Left ventricle myocardium superior (tissue), 1 donor: ENCODE results near the gene SLC35A3. TPM values are rescaled to one million over a fixed set of nuclear protein-coding genes. Genes with fewer than 3 reads are reported as not detected.
"Not testable (repeated sequence)": the region's sequence is repeated elsewhere in the genome, so short reads cannot be mapped to it uniquely, and the experiment has no call there.

Experiments used
- ATAC-seq: fragments of 200-7000 bp; cut with Tn5 transposase; one replicate; pipeline ENCODE4 v1.9.1; 2020; ENCODE audit warnings: mild to moderate bottlenecking, moderate library complexity
- DNase-seq: peaks from one replicate; pipeline ENCODE4 v3.0.0-alpha.2; 2020
- intact Hi-C: fragments of 100-400 bp; cut with micrococcal nuclease; formaldehyde crosslinking; loops from one replicate; pipeline ENCODE4 v1.11.0; 2022
- long read RNA-seq: library from polyadenylated mRNA; unstranded; transcript quantifications from one replicate; pipeline ENCODE4 v2.0.0, GENCODE V29; 2021
- total RNA-seq: library from RNA; stranded (reverse); fragmentation: NEBNext Ultra II Directional; extraction: Animal tissue kit (Norgen Biotek cat#: 25700); gene quantifications from one replicate; pipeline ENCODE4 v1.2.1, GENCODE V29; 2021
- donor health status: DM: no; HTN: yes; CAD: no; lungs with severe emphysema.

SLC35A3 gene
- 7.5 TPM for total RNA-seq
- long read RNA-seq, full-length matches to known transcripts = 15 of 18 reads
- long read RNA-seq, partial matches to known transcripts = 0 of 18 reads
- long read RNA-seq, other reads (novel, unspliced or antisense) = 3 of 18 reads

DNA sequence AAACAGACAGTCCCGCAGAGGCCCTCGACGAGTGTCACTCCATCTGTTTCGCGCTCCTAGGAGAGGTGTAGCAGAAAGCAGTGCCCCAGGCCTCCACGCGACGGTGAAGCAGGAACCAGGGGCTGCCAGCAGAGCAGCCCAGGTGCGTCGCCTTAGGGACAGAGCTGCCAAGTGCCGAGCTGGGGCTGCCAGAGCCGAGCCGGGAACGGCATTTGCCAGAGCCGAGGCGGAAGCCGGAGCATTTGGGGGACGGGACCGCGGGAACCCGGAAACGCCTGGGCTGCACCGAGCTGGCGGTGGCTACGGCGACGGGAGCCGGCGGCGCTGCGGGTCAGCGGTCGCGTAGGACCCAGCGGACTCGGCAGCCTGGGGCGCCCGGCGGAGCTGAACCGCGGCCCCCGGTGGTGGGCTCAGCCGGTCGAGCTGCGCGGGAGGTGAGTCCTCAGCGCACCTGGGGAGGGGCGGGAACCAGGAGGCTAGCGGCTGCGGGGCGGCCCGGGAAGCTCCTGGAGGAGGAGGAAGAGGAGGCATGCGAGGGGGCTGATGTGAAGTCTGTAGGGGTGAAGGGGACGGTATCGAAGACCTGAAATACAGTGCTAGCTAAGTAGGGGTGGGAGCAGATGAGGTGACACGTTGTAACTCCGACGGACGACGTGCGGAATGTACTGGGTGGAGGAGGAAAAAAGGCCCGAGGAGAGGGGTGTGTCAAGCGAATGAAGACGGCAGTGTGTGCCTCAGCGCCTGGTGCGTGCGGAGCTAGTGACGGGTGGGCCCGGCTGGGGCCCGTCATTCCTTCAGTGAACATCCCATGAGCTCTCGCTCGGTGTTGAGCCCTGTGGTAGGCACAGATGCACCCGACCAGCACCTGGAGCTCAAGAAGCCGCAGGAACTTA, at the start of gene SLC35A3:
Gene SLC35A3 (plus strand): TSS at position 268 of the 893 bp plus-strand sequence. CDS start 23,559 bp downstream, outside the sequence.
- intact Hi-C loops = no loop called here
- ATAC-seq = peak; percentile 99

DNA sequence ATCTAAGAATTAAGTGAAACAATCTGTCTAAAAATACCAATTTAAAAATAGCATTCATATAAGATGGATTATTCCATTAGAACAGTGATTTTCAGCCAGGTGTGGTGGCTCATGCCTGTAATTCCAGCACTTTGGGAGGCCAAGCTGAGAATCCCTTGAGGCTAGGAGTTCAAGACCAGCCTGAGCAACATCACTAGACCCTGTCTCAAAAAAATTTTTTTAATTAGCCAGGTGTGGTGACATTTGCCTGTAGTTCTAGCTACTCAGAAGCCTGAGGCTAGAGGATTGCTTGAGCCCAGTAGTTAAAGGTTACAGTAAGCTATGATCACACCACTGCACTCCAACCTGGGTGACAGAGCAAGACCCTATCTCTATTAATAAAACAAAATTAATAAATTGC, 35.0 kb upstream of the SLC35A3 start:
- intact Hi-C loops = no loop called here
- no peak for ATAC-seq

More for the DNA sequence above, at the start of gene SLC35A3:
- peak; percentile 87 for DNase-seq

DNA sequence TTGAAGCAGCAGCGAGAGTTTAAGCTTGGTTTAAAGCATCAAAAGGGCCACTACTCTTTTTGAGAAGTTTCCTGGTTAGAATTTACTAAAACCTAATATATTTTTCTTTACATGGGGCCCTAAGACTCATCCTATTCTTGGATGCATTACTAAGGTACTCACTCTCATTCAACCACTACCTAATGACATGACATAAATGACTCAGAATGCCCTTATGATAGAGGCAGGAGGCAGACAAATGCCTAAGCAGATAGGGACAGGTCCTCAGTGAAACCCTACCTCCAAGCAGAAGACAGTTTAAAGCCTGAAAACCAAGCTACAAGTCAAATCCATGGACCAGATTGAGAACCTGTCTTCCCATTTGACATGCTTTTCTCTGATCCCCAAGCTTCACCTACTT, 34.3 kb upstream of the SLC35A3 start:
- no peak for DNase-seq
- no peak for ATAC-seq
- intact Hi-C loops = no loop called here

More for the DNA sequence above, 35.0 kb upstream of the SLC35A3 start:
- no peak for DNase-seq

DNA sequence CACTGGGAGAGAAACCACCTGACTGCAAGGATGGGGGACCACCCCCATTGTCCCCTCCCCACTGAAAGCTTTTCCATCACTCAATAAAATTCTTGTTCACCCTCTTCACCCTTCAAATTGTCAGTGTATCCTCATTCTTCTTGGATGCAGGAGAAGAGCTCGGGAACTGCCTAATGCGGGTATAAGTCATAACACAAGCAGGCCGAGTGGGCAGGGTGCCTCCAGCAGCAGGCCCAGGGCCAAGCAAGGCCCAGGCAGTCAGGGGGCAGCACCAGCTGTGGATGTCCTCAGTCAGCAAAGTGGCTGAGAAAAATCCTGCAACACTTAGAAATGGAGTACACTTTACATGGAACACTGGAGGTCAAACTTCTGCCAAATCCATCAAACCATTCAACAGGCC, 33.7 kb upstream of the SLC35A3 start:
- intact Hi-C loops = no loop called here
- ATAC-seq = no peak
- DNase-seq = no peak

DNA sequence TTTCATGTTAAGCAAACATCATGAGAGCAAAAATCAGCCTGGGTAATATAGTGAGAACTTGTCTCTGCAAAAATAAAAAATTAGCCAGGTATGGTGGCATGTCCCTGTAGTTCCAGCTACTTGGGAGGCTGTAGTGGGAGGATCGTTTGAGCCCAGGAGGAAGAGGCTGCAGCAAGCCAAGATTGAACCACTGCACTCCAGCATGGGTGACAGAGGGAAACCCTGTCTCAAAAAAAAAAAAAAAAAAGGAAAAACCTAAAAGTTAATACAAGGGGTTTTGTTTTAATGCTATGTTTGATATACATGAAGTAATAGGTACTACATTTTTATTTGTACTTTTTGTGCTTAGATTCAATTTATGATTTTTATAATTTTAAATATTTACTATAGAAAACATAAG, 27.1 kb upstream of the SLC35A3 start:
- no peak for DNase-seq
- intact Hi-C loops = no loop called here
- no peak for ATAC-seq

DNA sequence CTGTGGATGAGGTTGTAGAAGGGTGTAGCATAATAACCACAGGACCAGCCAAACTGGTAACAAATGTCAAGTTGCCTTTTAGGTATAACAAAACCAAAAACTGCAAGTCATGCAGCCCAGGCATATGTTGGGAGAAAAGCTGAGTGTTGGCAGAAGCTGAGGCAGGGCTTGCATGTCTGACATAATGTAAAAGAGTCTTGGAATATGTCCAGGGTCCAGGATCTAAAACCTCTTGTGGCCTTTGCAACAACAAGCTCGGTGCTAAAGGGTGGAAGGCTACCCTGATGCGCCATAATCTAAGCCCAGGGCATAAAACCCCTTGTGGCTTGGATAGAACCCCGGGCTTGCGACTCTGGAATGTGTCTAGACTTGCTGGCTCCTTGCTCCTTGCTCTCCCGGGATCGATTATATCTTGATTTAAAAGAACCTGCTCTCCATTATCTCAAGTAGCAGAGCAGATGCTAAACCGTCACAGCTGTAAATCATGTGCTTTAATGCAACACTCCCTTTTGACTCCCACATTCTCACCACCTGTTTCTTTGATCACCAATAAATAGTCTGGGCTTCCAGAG, 26.5 kb upstream of the SLC35A3 start:
- intact Hi-C loops = no loop called here
- ATAC-seq = no peak
- DNase-seq = no peak

DNA sequence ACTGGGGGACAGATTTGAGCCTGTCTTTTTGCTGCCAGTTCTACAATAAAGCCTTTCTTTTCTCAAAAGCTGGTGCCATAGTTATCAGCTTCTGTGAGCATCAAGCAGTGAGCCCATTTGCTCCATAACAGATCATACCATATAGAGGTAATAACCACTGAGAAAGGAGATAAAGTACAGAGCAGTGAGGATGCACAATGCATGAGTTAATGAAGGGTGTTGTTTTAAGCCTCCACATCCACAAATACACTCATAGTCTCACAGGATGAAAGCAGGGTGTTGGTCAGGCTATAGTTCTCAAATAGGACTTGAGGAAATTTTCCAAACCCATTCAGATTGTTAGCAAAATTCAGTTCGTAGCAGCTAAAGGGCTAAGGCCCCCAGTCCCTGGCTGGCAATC, 25.6 kb upstream of the SLC35A3 start:
- intact Hi-C loops = no loop called here
- DNase-seq (no peak), ATAC-seq (no peak)

DNA sequence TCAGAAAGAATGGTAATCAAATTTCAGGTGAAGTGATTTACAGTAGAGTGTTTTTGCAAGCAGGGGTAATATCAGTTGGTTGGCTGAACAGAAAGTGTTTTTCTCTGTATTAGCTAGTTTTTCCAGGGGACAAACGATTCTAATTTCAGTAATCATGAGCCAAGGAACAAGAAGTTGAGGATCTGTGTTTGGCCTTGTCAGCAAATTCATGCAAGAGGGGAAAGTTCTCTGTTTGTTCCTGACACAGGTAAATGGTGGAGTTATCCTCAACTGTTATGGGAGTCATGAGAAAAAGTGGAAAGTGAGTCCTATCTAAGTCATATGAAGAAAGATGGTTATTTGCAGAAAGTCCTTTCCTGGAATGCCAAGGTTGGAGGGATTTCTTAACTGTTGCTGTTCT, 24.6 kb upstream of the SLC35A3 start:
- intact Hi-C loops = no loop called here
- DNase-seq = no peak
- no peak for ATAC-seq

DNA sequence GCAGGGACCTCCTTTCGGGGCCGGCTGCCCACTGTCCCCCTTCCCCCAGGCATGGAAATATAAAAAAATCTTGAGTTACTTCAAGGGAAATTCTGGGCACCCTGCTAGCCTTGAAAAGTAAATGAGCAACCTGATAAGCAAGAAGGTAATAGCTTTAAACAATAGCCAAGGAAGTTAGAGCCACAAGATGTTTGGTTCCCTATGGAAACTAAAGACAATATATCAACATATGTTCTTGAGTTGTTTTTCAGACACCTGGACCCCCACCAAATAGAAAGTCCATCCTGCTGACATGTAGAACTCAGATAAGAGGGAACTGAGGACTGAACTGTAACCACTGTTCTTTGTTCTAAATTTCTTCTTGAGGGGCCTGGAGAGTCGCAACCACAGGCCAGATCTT, 19.3 kb upstream of the SLC35A3 start:
- intact Hi-C loops = no loop called here
- DNase-seq (no peak), ATAC-seq (no peak)

DNA sequence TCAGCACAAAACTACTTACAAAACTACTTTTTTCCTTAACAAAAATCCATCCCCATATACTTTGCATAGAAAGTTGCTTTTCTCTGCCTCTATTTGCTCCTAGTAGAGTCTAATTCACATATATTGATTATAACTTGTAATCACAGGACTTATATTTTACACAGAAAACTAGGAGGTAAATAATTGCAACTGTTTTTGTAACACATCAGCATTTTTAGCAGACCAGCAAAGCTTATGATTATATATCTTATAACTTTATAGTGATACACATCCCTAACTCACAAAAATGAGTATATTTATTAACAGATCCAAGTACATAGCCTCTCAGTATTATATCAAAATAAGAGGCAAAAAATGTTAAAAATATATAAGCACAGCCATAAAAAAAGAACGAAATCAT, 17.3 kb upstream of the SLC35A3 start:
- no peak for ATAC-seq
- intact Hi-C loops = no loop called here
- DNase-seq = no peak

DNA sequence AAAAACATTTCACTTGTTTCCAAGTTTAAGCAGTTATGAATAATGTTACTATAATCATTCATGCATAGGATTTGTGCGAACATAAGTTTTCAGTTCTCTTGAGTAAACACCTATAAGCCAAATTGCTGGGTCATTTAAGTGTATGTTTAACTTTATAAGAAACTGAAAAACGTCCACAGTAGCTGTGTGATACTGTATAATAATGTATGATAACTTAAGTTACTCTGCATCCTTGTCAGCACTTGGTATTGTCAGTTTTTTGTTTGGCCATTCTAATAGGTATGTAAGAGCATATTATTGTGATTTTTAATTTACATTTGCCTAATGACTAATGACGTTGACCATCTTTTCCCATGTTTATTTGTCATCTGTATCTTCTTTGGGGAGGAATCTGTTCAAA, 14.4 kb upstream of the SLC35A3 start:
- ATAC-seq = no peak
- intact Hi-C loops = no loop called here
- DNase-seq = no peak

DNA sequence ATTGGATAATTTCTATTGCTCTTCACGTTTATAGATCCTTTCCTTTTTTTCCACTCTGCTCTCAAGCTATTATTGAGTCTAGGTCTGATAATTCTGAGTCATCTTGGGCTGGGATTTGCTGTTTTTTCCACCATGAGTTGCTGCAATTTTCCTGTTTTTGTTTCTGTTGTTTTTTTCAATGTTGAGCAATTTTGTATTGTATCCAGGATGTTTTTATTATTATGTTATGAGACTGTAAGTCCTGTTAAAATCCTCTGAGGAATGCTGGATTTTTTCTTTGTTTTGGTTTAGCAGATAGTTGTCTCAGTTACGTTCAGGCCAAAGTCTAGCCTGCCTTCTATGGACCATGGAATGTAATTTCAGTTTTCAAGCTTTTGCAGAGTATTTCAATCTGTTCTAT, 13.0 kb upstream of the SLC35A3 start:
- intact Hi-C loops = no loop called here
- peak; percentile 65 for ATAC-seq
- DNase-seq = no peak

DNA sequence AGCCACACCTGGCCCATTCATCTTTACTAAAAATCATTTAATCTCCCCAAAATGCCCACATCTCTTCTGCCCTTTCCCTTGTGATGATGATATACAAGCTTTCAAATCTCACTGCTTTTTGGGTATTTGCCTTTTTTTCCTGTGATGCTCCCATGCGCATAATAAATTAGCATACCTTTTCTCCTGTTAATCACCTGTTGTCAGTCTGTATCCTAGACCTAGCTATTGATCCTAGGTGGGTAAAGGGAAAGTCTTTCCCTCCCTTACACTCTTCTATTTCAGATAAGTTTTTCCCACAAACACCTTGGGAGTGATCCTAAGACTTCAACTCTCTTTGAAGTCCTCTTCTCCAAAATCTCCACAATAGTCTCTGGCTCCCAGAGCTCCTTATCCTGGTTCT, 12.0 kb upstream of the SLC35A3 start:
- ATAC-seq = no peak
- intact Hi-C loops = no loop called here
- no peak for DNase-seq

DNA sequence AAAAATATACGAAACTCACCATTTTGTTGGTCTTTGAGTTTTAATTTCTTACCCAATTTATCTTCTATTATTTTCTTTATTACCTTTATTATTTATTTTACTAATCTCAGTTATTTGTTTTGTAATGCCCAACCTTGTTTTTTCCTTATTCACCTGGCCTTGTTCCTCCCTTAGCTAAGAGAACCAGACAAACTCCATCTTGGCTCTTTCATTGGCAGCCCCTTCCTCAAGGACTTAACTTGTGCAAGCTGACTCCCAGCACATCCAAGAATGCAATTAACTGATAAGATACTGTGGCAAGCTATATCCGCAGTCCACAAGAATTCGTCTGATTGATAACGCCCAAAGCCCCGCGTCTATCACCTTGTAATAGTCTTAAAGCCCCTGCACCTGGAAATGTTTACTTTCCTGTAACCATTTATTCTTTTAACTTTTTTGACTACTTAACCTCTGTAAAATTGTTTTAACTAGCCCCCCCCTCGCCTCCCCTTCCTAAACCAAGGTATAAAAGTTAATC, 10.5 kb upstream of the SLC35A3 start:
- intact Hi-C loops, DNase-seq, ATAC-seq: not testable (repeated sequence)

DNA sequence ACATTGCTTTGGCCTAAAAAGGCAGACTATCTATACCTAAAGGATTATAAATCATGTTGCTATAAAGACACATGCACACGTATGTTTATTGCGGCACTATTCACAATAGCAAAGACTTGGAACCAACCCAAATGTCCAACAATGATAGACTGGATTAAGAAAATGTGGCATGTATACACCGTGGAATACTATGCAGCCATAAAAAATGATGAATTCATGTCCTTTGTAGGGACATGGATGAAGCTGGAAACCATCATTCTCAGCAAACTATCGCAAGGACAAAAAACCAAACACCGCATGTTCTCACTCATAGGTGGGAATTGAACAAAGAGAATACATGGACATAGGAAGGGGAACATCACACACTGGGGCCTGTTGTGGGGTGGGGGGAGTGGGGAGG, 9.5 kb upstream of the SLC35A3 start:
- DNase-seq, intact Hi-C loops, ATAC-seq: not testable (repeated sequence)

DNA sequence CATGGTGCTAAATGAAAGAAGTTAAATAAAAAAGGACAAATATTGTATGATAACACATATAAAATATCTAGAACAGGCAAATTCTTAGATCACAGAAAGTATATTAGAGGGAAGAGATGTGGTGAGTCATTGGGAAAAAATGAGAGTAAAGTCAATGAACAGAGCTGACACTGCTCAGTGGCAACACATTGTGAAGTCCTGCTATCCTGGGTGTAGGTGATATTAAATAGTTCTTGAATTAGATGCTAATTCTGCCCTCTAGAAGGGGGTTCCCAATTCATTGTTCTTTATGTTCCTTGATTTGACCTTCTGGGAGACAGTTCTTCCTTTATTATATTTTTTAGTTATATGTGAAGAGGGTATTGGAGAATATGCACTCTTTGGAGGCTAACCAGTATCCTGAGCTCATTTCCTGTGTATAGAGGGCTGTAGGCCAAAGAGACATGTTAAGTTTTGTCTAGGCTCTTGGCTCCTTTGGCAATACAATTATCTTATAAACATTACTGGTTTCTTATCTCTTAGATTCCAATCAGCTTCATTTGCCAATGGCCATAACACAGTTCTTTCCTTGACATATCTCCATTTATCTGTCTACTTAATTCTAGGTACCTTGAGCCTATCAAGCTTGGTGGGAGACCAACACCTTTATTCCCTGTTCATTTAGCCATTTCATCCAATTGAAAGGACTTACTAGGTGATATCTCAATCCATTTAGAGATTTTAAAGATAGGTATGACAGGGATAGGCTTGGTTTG, 6.6 kb upstream of the SLC35A3 start:
- intact Hi-C loops = no loop called here
- DNase-seq (no peak), ATAC-seq (no peak)

DNA sequence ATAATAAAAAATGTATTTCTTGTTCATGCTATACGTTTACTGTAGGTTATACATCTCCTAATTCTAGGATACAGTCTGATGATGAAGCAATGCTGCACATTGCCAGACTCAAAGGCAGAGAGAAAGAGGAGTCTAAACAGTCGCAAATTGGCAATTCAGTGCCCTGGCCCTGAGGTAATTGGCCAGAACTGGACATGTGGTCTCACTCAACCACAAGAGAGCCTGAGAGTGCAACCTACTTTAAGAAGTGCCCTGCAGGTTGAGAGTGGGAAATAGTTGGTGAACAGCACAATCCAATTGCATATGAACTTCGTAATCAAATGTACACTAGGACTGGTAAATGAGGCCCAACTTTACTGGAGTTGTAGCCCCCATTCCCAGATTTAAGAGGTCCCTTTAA, 5.0 kb upstream of the SLC35A3 start:
- intact Hi-C loops = no loop called here
- ATAC-seq = no peak

DNA sequence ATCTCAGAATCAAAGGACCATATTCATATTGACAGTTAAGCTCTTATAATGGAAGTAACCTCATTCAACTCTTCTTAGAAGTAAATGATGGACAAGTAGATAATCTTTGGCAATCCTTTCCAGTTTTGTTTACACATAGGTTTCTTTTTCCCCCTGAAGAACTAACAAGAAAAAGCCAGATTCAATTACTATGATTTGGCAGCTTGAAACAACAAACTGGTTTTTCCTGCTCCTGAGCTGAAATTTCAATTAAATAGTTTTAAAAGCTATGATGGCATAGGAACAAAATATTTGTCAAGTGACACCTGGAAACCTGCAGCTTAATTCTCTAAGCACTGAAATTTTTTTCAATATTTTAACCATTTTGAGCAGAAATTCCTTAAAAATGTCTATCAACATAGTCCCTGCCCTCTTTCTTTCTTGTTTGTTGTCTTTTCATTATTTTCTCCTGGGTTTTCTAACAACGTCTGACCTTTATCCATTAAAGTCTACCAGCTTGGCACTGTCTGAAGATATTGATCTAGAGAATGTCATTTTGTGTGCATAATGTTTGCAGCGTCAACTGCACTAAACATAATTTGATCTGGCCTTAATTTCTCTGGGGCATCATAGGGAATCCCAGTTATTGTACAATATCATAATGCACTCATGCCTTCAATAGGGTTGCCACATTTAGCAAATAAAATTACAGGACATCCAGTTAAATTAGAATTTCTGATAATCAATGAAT, 4.0 kb upstream of the SLC35A3 start:
- no peak for DNase-seq
- intact Hi-C loops = no loop called here
- no peak for ATAC-seq

More for the DNA sequence above, 5.0 kb upstream of the SLC35A3 start:
- DNase-seq = no peak

DNA sequence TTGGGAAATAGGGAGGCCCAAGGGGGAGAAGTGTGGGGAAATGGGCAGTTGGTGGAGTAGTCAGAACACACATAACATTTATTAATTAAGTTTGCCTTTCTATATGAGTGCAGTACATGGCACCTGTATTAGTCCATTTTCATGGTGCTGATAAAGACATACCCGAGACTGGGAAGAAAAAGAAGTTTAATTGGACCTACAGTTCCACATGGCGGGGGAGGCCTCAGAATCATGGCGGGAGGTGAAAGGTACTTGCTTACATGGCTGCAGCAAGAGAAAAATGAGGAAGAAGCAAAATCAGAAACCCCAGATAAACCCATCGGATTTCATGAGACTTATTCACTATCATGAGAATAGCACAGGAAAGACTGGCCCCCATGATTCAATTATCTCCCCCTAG, 1.6 kb upstream of the SLC35A3 start:
- ATAC-seq = no peak
- no peak for DNase-seq
- intact Hi-C loops = no loop called here
